ENCODE data around the gene ABCA1.
A peak's percentile ranks its signal among the peaks of the same experiment; 100 is the strongest.
"Not testable (repeated sequence)": the region's sequence is repeated elsewhere in the genome, so short reads cannot be mapped to it uniquely, and the experiment has no call there.

ABCA1 gene

DNA sequence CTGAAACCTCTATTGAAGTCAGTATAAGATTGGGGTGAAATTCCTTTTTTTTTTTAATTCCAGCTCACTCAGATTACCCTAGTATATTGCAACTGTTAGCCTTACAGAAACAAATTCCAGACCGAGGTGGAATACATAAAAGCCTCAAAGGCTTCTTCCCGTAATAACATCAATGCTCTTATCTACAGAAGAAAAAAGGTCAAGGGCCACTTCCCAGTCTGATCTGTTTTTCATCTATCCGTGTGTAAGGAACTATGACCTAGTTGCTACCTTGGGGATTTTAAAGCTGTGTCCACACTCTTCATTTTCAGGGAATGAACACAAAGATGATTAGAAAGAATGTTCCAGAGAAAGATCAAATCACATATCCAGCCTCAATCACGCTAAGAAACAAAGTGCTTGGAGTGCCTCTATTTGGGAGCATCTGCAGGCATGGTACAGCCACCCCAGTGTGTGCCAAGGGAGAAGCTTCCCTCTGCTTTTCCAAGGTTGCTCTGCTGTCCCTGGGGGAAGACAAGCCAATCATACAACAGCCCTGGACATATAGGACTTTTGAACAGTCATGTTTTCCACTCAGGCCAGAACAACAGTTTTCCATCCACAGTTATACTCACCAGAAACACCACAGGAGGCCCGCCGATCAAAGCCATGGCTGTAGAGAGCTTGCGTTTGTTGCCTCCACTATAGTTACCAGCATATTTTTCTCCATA lies 140.5 kb downstream of the ABCA1 start:
- no peak for DNase-seq

DNA sequence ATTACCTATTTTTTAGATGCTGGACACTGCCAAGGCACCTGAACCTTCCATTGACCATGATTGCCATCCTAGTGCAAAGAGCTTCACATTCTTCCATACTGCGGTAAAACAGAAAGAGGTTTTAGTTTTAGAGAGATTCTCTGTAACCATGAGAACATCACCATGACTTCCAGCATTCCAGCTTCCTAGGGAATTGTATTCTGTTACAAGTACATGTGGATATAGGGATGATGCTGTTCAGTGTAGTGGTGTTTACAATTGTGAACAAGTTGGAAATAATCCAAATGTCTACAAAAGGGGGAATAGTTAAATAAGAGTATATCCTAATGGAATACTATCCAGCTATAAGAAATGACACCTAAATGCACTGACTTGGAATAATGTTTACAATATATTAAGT lies 141.7 kb downstream of the ABCA1 start:
- no peak for DNase-seq

DNA sequence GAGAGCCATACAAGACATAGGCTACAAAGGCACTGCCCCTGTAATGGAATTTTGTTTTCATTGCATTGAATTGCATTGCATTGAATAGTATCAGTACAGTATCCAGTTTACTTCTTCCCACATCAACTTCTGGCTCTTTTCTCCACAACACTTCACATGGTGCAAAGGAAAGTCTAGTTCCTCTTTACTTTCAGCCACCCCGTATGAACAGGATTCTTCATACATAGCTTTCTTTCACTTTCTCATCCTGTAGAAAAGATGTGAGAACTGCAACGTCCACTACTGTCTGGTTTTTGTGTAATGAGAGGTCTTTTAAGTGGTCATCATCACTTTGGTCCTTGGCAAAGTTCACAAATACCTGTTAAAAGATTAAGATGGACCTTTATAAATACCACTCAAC lies 143.9 kb downstream of the ABCA1 start:
- DNase-seq = no peak

DNA sequence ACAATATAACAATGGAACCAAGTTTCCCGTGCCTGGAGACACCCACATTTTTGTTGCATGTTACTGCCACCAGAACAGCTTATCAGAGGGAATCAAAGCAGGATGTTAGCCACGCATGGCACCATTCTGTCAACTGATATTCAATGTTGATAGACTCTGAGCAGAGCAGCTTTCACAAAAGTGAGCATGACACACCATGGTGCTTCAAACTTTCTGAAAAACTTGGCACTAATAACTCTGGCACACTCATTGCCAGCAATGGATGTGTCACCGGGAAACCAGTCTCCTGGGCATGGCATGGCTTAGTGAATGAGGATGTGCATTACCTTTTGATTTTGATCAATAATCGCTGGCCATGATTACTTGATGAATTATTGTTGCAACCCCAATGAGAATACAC lies 144.4 kb downstream of the ABCA1 start:
- no peak for DNase-seq

DNA sequence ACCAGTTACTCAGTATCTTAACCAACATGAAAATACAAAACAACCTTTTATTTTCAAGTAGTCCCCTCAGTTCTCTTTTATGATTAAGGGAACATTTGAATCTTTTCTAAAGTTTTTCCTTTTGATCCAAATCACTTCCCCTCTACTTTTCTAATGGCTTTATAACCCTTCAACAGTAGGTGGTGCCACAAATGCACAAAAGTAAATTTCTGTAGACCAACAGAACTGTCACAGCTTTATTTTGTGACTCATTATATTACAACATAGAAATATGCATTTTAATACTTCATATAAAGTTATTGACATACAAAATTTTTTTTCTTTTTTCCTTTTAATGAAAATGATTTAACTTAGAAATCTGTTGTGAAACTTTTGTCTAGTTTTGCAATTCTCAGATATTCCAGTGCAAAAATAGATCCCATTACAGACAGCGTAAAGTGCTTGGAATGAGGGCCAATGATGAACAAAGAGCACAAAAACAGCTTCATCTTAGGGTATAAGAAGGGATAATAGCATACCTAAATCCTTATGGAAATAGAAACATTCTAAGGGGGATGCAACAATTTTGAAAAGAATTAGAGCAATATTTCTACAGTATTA lies 147.1 kb downstream of the ABCA1 start:
- DNase-seq = peak; percentile 69

DNA sequence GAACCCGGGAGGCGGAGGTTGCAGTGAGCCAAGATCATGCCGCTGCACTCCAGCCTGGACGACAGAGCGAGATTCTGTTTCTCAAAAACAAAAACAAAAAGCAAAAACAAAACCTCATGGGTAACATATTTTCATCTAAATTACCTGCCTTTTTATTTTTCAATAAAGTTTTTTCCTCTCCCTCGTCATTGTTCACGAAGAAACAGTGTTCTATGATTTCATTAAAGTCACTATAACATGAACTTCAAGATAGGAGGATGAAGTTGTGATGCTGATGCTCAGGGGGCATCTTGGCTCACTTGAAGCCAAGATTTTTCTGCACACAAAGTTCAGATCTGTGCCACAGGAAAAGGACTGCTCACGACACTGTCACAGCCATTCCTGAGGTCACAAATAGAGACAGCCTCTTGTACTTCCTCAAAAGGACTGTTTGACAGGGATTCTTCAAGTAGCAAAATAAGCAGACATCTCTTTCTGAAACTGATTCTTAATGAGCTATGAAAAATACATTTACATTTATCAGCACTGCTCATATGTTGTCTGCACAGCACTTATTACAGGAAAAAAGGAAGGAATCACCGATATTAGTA lies 147.9 kb downstream of the ABCA1 start:
- DNase-seq = no peak

DNA sequence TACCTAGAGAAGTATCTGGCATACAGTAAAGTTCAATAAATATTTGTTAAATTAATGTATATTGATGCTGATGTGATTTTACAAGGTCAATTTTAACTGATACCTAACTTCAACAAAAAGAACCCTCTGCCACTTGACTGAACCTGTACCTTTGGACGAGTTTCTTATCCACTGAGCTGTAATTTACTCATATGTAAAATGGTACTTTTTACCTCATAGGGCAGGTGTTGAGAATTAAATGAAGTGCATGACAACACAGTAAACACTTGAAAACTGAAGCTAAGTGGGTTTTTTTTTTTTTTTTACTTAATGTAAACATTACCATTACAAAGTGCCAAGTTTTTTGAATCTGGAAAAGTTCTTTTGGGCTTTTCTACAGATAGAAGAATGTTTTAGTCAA lies 148.6 kb downstream of the ABCA1 start:
- no peak for DNase-seq

DNA sequence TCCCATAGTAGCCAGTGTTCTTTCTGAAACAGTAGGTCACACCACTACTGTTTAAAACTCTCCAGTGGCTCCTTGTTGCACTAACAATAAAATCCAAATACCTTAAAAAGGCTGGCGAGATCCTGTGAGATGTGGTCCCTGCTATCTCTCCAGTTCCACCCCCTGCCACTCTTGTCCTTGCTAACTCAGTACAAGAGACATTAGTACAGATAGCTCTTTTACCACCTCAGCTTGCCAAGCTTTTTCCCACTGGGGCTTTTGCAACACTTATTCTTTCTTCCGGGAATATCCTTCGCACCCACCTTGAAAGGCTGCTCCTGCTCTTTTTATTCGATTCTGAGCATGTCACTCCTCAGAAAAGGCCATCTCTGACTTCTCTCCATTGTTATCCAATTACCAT lies 149.2 kb downstream of the ABCA1 start:
- DNase-seq = no peak

DNA sequence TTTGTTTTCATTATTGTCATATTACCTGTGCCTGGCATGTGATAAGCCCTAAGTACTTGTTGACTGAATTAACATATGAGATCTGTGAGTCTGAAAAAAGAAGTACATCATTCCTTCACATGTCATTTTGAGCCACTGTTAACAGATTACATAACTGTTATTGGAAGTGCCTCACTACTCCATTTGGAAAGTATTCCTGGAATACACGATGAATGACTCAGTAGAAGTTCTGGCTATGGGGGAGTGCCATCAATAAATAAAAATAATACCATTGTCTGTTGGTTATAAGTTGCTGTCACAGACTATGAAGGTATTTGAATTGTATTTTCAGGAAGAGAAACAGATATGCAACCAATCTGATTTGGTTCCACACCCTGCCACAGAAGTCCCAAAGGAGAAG lies 151.2 kb downstream of the ABCA1 start:
- DNase-seq = peak; percentile 53

DNA sequence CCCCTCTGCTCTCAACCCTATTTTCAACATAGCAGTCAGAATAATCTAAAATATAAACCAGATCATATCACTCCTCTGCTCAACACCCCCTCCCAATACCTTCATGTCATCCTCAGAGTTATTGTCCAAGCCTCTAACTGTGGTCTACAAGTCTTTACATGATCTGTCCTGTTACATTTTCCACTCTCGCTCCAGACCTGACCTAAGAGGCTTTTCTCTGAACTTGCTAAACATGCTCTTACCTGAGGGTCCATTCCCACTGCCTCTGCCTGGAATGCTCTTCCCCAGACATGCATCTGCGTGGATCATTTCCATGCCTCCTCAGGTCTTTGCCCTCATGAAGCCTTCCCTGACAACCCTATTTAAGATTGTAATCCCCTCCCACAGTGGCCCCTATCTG lies 152.0 kb downstream of the ABCA1 start:
- DNase-seq = no peak

DNA sequence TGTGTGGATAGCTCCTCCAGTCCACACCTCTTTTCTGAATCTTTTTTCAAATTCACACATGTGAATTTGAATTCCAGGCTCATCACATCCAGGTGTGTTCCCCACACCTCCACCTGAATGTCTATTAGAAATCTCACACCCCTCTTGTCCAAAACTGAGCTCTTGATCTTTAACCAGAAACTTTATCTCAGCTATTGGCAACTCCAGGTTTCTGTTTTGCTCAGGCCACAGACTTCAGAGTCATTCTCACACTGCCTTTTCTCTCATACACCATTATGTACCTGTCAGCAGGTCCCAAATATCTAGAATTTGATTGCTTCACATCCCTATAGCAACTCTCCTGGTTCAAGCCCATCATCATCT lies 152.4 kb downstream of the ABCA1 start:
- no peak for DNase-seq

DNA sequence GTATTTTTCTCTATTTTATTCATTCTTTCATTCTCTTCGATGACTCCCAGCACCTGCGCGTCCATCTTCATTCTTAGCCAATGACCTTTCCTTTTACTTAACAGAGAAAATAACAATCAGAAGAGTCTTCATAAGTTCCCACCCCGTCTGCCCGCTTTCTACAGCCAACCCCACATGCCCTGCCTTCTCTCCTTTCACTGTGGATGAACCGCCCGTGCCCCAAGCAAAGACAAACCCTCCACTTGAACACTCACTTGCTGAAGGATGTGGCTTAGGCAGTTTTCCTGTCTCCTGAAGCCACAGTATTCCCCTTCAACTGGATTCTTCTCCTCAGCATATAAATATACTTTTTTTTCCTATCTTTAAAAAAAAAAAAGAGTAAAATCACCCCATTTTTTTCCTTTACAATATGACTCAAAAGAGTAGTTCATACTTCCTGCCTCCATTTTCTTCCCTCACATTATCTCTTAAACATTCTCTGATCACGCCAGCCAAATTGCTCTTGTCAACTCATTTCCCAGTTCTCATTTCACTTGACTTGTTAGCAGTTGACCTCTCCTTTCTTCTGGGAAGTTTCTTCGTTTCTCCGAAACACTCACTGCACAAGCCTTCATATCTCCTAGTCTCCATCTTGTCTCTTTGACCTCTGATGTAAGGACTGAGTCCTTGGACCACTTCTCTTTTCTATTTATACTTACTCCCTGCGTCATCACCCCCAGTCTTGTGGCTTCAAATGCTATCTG lies 153.0 kb downstream of the ABCA1 start:
- DNase-seq = no peak

DNA sequence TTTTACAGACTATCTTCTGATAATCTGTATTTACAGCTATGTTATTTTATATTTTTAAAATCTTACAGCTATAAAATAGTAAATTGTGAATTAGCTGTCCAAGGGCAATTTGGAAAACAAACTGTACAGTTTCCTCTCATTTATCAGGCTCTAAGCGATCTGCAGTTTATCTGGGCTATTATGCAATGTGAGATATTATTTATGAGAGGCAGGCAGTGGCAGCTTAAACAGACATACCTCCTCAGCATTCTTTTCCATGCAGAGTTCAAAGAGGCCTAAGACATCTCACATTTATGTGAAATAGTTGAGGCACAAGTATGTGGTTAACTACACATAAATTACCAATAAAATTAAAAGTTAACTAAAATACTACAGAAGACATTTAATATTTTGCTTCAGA lies 153.8 kb downstream of the ABCA1 start:
- DNase-seq = no peak

DNA sequence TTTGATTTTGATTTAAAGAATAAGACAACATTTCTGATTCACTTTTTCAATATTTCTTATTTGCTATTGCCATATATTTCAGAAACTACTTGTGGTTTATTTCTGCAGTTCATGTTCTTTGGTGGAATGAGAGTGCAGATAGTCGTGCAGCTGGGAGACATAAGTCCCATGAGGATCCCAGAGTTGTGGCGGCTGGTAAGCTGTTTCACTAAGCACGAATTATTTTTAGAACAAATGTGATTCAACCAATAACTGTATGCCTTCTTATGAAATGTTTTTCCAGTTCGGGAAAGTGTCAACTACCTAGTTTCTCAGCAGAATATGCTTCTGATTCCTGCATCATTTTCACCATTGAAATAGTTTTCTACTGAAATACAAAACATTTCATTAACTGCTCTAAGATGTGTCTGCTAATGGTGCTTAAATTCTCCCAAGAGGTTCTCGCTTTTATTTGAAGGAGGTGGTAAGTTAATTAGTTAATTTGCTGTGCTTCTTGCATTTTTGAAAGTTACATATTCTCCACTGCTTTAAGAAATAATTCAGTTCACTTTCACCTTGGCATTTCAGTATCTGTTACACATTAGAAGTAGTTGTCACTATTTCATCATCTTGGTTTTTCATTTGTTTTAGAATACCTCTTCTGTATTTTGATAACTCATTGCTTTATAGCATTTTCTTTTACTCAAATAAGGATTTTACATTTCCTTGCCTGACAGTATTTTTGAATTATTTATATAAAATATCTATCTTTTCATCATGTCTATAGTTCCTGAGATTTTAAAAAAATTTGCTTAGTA lies 155.0 kb downstream of the ABCA1 start:
- DNase-seq = peak; percentile 55

DNA sequence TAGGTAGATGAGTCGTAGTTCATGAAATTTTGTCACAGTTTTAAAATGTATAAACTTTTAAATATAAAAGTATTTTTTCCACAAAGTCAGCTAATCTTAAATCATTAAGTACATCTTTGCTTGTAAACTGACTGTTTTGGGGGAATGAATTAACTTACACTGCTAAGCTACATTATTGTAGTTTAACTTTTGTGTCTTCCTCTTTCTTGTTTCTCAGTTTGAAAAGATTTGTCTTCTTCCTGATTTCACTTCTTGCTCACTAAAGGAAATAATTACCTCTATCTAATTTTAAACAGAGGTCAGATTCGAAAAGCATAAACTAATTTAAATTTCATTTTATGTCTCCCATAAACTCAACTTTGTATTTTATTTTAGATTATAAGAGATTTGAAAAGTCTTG lies 158.3 kb downstream of the ABCA1 start:
- DNase-seq = no peak

DNA sequence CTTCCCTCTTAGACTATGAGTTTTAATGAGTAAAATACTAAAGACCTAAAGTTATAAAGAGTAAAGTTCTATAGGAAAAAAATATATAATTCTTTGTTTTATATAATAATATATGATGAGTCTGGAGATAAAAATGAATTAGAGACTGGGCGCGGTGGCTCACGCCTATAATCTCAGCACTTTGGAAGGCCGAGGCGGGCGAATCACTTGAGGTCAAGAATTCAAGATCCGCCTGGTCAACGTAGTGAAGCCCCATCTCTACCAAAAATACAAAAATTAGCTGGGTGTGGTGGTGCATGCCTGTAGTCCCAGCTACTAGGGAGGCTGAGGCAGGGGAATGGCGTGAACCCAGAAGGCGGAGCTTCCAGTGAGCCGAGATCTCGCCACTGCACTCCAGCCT lies 158.9 kb downstream of the ABCA1 start:
- not testable (repeated sequence) for DNase-seq

DNA sequence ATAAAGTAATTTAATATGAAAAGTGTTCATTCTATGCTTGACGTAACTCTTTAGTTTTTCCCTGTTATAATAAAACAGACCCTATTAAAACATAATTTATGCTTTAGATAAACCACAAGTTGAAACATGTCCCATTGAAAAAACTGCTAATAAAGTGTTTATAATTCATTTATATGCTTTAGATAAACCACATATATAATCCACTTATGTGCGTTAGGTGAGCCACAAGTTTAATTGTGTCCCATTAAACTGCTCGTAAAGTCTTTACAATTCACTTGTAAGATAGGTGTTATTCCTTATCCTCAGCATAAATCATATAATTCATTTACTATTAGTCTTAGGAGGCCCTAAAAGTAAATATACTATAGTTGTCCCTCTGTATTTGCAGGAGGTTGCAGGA lies 160.4 kb downstream of the ABCA1 start:
- DNase-seq = no peak

DNA sequence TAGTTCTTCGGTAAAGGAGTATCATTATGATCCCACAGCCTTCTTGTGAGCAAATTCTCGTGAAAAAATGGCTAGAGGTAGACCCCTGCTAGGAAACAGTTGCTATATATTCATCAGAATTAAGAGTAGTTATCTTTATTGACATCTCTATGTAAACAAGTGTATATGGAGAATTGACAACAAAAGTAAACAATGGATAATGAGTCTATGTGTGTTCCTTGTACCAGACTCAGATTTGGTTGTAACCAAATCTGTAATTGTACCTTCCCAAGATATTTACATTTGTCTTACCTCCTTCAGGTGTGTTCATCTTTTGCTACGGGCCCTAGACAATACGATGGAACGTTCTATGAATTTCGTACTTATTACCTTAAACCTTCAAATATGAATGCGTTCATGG lies 161.9 kb downstream of the ABCA1 start:
- DNase-seq = no peak

DNA sequence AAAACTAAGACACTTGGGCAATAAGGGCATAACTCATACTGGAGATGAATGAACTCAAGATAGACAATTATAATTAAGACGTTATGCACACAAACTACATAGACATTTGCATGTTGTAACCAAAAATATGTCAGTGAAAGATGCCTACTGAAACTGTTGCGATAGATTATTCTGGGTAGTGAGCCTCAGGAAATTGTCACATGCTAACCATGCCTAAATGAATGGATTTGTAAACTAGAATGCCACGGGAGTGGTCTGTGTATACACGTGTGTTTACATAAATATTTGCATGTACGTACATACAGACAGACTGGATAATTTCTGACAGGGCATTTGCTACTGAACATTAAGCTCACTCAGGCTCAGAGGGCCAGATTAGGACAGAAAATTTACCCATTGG lies 162.8 kb downstream of the ABCA1 start:
- DNase-seq = no peak

DNA sequence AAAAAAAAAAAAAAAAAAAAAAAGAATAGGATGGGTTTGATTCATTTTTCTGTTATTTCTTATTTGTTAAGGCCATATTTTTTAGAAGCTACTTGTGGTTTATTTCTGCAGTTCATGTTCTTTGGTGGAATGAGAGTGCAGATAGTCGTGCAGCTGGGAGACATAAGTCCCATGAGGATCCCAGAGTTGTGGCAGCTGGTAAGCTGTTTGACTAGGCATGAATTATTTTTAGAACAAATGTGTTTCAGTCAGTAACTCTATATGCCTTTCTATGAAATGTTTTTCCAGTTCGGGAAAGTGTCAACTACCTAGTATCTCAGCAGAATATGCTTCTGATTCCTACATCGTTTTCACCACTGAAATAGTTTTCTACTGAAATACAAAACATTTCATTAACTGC lies 169.0 kb downstream of the ABCA1 start:
- DNase-seq = peak; percentile 33

DNA sequence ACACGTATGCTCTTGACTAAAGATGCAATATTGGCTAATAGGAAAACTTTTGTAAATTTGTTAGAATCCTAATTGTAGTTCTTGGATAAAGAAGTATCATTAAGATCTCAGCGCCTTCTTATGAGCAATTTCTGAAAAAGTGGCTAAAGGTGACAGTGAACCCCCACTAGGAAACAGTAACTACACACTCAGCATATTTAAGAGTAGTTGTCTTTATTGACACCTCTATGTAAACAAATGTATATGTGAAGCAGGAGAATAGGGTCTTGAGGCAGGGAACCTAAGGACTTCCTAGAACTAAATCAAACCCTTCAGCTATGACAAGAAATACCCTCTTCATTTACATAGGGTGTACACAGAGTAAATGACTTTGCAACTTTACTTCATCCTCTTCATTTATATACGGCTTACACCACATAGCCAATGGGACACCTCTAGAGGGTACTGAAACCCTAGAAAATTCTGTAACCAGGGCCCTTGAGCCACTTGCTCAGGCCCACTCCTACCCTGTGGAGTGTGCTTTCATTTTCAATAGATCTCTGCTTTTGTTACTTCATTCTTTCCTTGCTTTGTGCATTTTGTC lies 177.7 kb downstream of the ABCA1 start:
- no peak for DNase-seq

DNA sequence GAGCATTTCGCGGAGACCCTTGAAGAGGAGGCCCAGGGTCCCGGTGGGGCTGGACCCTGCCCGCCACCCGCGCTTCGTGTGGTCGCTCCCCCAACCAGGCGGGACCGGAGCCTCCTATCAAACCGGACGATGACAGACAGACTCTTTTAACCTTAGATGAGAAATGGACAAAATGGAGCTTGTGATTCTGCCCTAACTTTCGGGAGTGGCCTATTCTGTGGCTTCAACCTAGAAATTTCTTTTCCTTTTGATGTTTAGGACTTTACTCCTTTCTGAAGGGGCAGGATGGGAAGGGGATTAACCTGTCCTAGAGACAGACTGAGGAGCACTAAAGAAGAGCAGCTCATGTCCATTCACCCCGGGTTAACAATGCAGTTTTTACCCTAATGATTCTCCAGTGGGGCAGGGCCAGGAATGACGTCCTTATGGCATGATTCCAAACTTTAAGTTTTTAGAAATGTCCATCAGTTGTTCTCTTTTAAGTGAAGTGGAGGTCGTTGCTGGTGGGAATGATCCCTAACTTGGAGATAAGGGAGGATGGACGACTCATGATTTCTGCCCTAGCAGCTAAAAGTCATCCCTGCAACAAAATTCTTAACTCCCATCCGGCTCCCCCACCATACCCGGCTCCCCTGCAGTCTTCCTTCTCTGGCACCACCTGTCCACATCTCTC lies 179.5 kb downstream of the ABCA1 start:
- peak; percentile 23 for DNase-seq

Measured in fibroblast of skin of back (primary cell).